Fibroblast of upper back skin (primary cell): Measurements from ENCODE around the gene OSBPL5.
A peak's percentile ranks its signal among the peaks of the same experiment; 100 is the strongest.

Source experiments
- DNase-seq: peaks from one replicate; pipeline ENCODE4 v3.0.0-alpha.2; 2013

OSBPL5 gene

DNA sequence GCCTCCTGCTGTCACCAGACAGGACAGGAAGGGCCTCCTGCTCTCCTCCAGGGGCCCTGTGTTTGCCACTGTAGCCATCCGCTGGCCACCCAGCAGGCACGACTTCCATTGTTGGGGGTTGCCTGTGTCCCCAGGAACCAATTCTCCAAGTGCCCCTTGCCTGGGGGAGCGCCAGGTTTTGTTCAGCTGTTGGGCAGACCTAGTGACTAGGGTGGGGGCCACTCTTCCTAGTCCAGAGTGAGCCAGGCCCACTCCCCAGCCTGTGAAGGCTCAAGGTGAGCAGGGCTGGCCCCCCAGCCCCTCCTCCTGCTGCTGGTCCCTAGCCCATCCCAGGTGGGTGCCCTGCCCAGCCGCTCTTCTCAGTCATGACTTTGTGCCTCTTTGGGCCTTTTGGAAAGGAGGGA, 30.9 kb downstream of the OSBPL5 start:
- no peak for DNase-seq

DNA sequence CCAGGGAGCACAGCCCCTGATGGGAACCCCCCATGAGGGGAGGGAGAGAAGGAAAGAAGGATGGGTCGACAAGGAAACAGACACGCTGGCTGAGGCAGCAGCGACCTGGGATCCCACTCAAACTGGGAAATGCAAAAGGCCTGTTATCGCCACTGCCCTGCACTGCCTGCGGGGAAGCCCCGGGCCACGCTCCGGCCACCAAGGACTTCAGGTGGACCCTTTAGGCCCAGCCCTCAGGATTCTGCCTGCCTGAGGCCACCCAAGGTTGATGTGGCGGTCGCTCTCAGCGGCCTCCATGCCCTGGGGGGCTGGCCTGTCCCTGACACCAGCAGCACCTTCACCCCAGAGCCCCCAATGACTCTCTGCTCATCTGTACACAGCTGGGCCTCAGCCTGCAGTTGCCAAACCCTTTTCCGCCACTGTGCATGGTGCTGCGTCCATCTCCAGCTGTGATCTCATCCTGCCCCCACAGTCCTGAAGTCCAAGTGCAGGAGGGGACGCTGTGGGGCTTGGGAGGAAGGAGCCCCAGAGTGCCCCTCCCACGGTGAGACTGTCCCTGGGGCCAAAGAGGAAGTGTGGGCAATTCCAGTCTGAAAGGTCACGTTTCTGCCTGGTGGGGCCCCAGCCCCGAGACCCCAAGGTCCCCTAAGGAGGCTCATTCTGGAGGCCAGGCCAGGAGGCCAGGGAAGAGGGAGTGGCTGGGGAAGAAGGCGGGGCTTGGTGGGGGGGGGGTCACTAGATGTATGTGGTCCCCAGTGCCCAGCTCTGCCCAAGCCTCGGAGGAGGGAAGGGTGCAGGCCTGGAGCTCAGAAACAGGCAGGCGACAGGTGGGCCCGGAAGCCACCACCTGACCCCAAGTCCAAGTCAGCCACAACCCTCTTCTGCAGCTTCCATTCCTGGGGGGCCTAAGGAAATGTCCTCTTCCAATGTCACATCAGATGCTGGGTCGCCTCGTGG, 31.6 kb downstream of the OSBPL5 start:
- DNase-seq, result no peak

DNA sequence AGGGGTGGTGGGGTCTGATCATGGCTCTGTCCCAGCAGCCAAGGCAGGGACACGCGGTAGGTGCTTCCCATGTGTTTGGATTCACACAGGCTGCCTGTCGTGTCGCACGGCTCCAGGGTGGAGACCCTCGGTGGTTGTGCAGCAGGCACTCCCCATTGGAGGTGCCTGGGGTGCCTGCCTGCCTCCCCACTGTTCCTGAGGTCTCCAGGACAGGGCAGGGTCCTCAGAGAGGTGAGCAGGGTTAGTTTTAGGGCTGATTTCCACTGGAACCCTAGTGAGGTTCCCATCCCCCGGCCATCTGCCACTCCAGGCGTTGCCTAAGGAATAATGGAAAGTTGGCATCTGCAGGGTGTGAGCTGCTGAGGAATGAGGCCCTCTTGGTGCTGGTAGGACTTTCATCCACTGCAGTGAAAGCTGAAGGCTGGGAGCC, 32.3 kb downstream of the OSBPL5 start:
- DNase-seq, result no peak

DNA sequence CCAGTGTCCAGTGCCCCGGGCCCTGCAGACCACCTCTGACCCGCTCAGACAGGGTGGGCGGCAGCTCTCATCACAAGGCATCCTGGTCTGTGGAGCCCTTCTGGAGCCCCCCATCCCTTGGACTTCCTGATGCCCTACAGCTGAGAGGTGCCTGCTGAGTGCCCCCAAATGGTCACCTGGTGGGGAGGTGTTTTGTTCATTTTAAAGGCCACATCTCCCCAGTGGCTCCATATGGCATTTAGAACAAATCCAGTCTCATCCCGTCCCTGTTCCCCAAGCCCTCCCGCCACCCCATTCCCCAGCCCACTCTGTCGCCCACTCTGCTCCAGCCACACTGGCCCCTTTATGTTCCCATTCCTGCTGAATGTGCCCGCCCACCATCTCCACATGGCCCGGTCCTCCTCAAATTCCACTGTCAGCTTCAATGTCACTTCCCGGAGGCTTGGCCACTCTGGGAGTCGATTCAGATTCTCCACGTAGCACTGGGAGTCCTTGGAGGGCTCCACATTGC, 32.8 kb downstream of the OSBPL5 start:
- no peak for DNase-seq

DNA sequence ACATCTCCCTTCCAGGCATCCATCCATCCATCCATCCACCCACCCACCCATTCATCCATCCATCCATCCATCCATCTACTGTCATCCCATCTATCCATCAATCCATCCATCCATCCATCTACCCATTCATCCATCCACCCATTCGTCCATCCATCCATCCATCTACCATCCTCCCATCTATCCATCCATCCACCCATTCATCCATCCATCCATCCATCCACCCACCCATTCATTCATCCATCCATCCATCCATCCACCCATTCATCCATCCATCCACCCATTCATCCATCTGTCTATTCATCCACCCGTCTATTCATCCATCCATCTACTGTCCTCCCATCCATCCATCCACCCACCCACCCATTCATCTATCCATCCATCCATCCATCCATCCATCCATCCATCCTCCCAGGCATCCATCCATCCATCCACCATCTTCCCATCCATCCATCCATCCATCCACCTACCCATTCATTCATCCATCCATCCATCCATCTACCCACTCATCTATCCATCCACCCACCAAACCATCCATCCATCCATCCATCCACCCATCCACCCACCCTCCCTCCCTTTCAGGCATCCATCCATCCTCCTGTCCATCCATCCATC, 33.7 kb downstream of the OSBPL5 start:
- no peak for DNase-seq

DNA sequence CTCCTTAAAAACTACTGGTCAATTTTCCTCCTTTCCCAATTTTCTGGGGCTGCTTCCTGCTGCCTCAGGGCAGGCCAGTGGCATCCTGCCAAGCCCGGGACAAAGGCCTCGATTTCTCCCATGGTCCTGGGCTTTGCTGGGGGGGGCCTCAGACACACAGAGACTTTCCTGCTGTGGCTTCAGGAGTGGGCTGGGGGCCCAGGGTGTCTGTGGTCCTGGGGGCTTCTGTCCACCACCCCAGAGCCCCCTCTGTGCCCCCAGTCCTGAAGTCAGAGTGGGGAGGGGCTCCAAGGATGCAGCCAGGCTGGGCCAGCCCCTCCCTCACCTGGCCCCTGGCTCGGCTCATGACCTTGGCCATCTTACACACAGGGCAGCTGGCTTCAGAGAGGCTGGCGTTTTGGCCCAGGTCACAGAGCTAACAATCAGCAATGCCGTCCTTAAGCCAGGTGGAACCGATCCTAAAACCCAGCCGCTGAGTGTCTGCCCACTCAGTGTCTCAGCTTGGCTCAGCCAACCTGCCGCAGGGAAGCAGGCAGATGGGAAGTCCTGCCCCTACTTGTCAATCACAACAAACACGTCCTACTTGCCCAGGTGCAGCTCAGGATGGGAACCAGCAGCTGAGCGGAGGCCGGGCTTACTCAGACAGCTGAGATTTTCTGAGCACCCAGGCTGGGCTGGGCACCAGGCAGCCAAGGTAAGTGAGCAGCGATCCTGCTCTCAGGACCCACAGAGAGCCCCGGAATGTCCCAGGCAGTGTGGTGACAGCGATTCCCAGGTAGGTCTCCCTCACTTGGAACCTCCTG, 34.6 kb downstream of the OSBPL5 start:
- DNase-seq, result no peak

DNA sequence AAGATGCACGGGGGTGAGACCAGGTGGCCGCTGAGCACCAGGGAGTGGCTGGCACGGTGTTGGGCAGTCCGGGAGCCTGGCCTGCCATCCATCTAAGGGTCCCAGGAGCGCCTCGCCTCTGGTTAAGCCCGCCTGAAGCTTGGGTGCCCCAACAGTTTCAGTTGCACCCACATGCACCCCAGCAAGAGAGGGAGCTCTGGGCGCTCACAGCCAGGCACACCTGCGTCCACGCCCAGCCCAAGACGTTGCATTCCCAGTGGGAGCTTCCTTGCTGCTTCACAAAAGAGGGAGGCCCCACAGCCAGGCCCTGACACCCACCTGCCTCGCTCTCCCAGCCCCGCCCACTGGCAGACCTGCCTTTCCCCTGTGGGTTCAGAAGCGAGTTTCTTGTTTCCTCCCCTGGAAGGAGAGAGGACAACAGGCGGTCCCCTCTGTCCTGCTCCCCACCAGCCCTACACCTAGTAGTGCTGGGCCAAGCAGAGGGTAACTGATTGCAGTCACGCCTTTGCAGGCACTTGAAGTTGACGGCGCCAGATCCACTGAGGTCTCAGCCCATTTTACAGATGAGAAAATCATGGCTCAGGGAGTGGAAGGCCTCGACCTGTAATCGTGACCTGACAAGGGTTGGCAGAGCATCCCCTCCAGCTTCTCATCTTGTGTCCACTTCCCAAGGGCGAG, 35.4 kb downstream of the OSBPL5 start:
- DNase-seq, result no peak

DNA sequence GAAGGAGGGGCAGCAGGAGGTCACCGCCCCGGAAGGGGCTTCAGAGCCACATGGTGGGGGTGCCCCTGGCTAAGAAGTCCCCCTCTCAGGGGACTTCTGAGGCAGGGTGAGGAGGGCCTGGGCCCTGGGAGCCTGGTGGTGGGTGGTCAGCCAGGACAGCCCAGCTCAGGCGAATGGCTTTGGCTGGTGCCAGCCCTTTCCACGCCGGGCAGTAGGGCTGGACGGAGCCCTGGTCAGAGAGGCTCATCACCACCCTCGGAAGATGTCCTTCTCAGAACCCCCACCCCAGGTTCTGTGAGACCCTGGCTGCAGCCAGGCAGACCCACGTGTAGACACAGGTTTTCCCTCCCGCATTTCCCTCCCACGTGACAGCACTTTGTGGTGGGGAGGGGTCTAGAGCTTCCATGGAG, 35.9 kb downstream of the OSBPL5 start:
- DNase-seq, result no peak

DNA sequence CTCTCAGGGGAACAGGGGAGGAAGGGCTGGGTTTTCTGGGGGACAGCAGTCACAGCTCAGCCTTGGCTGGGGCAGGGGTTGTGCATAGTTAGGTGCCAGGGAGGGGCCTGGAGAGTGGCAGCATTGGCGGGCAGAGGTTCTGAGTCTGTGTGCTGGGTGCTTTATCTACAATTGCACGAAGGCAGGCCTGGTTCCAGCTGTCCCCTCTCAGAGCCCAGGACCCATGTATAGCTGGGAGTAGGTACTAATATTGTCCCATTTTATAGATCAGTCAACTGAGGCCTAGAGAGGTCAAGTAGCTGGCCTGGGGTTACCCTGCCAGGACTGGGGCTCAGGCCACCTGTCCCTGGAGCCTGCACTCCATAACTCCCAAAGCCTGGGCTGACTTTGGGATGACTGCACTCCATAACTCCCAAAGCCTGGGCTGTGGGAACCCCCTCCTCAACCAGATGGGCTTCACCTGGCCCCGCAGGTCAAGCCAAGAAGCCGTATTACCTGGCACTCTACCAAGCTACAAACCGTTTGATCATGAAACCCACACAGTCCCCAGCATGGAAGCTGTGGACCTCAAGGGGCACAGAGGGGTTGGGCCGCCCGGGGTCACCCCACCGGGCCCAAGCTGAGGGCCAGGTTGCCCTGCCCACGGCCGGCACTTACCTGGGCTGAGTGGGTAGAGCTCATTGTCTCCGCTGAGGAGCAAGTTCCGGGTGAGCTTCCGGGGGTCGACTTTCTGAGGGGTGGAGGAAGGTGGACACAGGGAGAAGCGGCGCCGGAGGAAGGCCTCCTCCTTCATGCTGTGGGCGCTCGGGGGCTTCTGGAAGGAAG, 36.5 kb downstream of the OSBPL5 start:
- no peak for DNase-seq

DNA sequence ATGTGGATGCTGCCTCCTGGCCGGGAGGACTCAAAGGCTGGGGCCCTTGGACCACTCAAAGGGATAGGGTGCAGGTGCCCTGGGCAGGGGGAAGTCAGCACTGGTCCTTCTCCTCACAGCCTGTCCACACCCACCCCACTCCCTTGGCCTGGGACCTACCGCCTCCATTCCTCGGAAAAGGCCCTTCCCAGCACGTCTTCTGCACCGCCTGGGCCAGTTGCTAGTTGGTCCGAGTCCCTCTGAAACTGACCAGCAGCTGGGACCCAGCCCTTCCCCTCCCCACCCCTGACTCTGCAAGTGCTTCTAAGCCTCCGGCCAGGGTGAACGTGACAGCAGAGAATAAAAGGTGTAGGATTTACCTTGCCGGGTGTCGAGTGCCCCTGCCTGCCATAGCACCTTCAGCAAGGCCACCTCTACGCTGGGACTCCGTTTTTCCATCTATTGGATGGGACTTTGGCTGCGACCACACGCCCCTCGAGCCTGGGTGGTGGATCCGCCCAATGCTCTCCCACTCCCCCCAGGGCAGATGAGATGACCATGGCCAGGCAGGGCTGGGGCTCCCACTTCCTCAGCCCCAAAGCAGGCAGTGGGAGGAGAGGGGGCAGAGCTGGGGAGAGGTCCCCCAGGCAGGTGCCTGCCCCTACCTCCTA, 37.3 kb downstream of the OSBPL5 start:
- DNase-seq, result no peak

DNA sequence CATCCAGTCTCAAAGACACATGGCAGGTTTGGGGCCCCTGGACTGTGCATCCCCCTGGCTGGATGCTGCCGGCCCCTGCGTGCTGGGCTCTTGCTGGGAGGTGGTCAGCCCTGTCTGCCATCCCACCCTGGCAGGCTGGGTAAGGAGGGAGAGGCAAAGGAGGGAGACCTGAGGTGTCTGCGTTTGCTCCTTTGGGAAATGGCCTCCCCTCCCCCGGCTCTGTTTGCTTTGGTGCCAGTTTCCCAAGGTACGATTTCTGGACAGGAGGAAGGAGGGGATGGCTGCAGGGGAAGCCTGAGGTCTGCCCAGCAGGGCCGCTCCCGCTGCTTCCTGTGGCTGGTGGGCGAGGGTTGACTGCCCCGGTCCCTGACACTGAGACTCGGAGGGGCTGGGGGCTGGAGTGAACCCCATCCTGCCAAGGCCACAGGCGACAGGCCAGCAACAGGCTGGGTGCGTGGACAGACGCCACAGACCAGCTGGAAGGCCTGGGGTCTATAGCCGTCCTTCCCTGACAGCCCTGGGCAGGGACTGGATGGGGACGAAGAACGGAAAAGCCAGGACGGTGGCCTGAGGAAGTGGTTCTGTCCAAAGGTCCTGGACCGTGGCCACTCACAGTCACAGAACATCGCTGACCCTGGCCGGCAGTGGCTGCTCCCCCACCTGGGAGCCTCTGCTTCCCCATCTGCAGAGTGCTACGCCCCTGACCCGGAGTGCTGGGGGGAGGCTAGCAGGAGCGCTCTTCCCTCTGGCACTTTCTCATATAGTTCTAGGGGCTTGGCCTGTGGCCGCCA, 38.0 kb downstream of the OSBPL5 start:
- DNase-seq, result no peak

DNA sequence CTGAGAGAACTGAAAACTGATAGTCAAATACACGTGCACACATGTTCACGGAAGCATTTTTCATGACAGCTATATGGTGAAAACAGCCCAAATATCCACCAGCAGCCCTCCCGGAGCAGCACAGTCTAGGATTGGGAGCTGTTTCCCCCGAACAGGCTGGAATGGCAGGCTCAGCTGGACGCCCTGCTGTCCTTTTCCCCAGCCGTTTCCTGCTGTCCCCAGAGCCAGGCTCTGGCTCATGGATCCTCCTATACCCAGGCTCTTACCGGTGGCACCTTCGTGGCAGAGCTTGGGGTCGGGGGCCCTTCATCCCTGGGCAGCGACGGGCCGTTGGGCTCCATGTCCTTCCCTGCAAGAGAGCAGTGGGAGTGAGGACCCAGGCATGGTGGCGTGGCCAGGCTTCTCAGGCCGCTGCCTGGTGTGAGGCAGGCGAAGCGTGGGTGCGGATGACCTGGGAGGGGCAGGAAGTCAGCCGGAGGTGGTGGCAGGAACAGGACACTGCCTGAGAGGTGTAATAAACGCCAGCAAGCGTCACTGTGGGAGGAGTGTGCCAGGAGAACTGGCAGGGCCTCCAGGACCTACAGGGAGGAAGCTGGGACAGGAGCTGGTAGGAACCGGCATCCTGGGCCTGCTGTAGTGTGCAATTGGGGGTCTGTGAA, 38.8 kb downstream of the OSBPL5 start:
- DNase-seq, result no peak

DNA sequence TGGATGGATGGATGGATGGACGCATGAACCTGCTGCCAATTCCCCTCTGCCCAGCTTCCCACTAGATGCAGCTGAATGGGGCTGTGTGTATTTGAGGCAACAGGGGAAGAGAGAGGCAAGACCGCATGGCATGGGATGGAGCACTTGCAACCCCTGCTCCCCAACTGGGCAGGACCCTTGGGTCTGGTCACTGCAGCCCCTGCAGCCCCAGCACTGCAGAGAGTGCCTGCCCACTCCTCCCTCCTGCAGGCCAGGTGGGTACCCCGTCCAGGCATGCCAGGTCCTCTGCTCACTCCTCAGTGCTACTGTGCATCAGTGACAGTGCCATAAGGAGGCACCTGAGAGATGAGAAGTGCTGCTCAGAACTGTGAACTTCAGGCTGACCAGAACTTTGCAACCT, 40.3 kb downstream of the OSBPL5 start:
- no peak for DNase-seq

DNA sequence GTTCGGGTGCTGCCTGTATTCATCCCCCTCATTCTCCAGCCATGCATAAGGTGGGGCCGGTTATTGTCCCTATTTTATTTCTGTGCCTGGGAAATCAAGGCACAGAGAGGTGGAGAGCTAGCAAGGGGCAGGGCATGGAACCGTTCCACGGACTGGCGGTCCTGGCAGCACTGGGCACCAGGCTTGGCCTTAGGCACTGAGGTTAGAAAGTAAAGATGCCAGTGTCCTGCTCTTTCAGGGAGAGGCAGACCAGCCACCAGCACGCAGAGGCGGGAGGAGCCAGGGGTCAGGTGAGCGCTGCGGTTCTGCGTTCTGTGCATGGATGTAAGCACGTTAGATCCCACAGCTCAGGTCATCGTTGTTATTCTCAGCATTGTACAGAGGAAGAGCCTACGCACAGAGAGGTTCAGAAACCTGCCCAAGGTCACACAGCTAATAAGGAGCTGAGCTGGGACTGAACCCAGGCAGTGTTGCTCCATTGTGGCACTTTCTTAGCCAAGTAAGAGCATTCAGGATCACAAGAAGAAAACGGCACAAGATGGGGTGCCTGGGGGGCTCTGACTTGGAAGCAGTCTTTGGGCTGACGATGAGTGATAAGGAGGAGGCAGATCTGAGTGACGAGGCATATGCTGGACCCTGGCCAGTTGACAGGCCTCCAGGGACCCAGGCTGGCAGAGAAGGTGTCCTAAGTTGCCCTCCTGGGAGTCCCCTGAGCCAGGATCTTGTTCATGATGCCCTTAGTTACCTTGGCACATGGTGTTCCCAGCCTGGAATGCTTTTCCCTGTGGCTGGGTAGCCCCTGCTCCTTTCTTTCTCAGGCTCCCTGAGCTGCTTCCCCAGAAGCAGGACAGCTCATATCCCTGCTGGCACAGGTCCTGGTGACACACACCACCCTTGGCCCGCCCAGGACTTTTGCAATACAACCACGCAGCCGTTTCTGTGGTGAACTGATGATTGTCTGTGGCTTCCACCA, 41.1 kb downstream of the OSBPL5 start:
- peak; percentile 94 for DNase-seq

DNA sequence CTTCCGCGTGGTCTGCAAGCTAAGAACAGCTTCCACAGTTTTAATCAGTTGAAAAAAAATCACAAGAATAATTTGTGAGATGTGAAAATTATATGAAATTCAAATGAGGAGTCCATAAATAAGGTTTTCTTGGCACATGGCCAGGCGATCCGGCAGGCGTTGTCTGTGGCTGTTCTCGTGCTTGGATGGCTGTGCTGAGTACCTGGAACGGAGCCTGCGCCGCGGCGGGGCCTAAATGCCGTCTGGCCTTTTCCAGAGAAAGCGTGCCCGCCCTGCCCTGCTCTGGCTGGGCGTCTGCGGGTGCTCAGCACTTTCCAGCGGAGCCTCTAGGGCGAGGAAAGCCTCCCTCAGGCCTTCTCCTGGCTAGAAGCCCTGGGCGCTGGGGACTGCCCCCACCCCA, 41.8 kb downstream of the OSBPL5 start:
- no peak for DNase-seq

DNA sequence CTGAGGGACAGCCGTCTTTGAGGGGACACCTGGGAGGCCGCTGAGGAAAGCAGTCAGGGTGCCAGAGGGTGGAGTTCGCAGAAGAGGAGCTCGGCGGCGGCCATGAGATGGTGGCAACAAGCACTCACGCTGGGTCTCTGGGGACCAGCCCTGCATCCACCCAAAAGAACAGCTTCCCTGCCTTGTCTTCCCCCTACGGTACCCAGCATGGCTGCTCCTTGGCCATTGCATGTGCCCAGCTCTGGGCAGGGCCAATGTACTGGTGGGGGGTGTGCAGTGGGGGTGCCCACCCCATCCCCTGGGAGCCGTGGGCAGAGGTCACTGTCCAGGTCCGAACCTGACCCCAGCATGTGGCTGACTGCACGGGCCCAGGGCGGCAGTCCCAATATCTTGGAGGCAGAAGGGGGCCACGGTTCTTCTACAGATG, 42.3 kb downstream of the OSBPL5 start:
- DNase-seq, result no peak

DNA sequence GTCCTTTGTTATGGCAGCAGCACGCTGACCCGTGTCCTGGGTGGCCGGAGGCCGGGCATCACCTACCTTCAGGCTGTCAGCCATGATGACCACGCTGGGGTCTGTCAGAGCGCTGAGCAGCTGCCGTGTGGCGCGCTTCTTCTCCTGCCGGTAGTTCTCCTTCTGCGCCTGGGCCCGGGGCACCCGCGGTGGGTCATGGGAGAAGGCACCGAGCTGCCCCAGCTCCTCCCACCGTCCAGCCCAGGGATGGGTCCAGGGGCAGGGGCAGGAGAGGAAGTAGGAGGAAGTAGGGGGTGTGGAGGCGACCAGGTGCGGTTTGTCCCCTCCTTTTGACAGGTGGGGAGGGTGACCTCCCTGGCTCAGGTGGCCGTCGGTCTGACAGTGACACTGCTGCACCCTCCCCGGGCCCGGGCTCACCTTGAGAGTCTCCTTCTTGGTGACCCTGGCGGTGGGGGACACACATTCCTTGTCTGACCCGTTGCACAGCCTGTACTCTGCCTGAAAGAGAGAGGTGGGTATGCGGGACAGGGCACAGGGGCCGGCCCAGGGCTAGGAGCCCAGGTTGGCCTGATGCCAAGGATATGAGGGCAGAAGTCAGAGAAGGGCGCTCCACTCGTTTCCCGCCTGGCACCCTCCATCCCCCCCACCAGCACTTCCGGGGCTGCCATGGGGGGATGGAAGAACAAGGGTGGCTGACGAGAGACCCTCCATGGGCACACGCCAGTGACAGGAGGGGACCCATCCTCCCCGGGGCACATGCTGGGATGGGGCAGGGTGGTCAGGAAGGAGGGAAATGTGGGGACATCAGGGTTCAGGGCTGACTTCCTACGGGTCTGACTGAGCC, 43.0 kb downstream of the OSBPL5 start:
- DNase-seq, result no peak

DNA sequence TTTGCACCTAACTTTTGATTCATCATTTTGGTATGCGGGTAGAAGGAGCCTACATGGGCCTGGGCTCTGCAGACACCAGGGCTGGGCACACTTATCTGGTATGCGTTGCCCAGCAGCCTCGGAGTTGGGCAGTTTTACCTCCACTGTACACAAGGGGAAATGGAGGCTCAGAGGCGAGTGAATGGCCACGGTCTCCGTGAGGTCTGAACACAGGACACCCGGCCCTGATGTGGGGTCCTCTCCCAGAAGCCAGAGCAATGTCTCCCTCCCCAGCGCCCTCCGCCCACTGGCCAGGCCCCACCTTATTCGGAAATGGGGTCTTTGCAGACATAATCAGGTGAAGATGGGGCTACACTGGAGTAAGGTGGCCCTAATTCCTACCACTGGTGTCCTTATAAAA, 43.7 kb downstream of the OSBPL5 start:
- no peak for DNase-seq
